Natural killer cell treated with Interleukin-12 subunit alpha and Interleukin-12 subunit beta and Interleukin-15 and Interleukin-18, amount 100 ng/mL, for 72 hours (primary cell): Measurements from ENCODE around the gene ZC3H13. TPM values are rescaled to one million over a fixed set of nuclear protein-coding genes. Genes with fewer than 3 reads are reported as not detected.
"Not testable (repeated sequence)": the region's sequence is repeated elsewhere in the genome, so short reads cannot be mapped to it uniquely, and the experiment has no call there.

ENCODE experiments used
- ATAC-seq, 2 donors: fragments of 150-1000 bp; cut with Tn5 transposase in 1 of 2; sonication (Bioruptor Pico), chemical (Tn5 transposase) in 1 of 2; 2 replicates each; pipeline ENCODE4 v1.10.0; 2021
- DNase-seq: peaks from one replicate; pipeline ENCODE4 v3.0.0; 2022; ENCODE audit warnings: low spot score
- H3K27ac Mint-ChIP-seq, 2 donors: 1 replicate in 1 of 2; 2 replicates in 1 of 2; pipeline ENCODE4 v1.8.0; 2022; ENCODE audit warnings: mixed read lengths in 2 of 2, mild to moderate bottlenecking in 1 of 2, moderate library complexity in 1 of 2
- H3K27me3 Mint-ChIP-seq, 2 donors: 1 replicate in 1 of 2; 2 replicates in 1 of 2; pipeline ENCODE4 v1.8.0; 2022; ENCODE audit warnings: mixed read lengths in 2 of 2
- H3K36me3 Mint-ChIP-seq: one replicate; pipeline ENCODE4 v1.8.0; 2022; ENCODE audit warnings: mixed read lengths
- H3K4me1 Mint-ChIP-seq, 2 donors: 1 replicate in 1 of 2; 2 replicates in 1 of 2; pipeline ENCODE4 v1.8.0; 2022; ENCODE audit warnings: low read depth in 2 of 2, mixed read lengths in 2 of 2, mild to moderate bottlenecking in 1 of 2
- H3K4me3 Mint-ChIP-seq: one replicate; pipeline ENCODE4 v1.8.0; 2022; ENCODE audit warnings: mixed read lengths
- H3K9me3 Mint-ChIP-seq: 2 replicates; pipeline ENCODE4 v1.8.0; 2022; ENCODE audit warnings: mixed read lengths
- total RNA-seq, 2 donors: library from RNA; stranded (reverse); gene quantifications; one replicate each; pipeline ENCODE4 v1.2.3, GENCODE V29; 2022

Gene ZC3H13
- total RNA-seq, 2 donors from 2014 or later = 49.1 to 65.0 TPM

DNA sequence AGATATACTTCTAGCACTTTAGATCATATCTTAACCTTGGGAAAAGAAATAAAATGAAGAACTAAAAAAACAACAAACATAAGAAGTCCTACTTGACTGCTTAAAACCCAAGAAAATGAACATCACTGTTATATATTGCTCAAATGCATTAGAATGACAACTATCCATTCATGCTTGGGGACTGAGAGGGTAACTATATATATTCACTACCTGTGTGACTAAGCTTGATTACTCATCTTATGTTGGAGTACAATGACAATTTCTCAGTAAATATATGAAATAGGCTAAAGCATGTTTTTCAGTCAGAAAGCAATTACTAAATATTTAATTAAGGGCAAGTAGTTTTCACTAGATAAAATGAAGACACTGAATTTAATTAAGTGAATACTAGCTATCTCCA is 40.1 kb downstream of the ZC3H13 start:
- Mint-ChIP-seq H3K27ac (no peak overlapping the region), H3K4me3 (no peak overlapping the region), H3K4me1 (peaks cover 7% of the 10 kb centered on the region in 2 donors), H3K36me3 (peaks cover 19% of the 10 kb centered on the region), H3K9me3 (no peaks in the 10 kb centered on the region), H3K27me3 (no peaks in the 10 kb centered on the region)
- no peak for DNase-seq
- no peak for ATAC-seq

DNA sequence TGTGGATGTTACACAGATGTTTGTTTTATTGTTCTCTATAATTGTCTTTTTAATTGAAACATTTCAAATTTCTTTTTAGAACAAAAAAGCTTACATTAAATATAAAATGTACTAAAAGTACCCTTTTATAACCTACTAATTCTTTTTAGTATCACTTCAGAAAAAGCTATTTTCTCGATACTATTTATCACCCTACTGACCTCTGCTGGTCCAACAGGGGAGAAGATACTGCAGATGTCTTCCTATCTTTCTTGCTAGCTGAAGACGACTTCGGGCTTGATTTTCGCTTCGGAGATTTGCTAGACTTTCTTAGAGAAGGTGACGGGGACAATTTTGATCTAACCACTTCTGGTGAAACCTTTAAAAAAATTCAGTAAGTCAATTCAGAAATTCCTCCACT is 42.4 kb downstream of the ZC3H13 start:
- DNase-seq = no peak
- Mint-ChIP-seq H3K9me3 (no peaks in the 10 kb centered on the region), H3K4me1 (peaks cover 0 to under 1% of the 10 kb centered on the region in 2 donors), H3K36me3 (peaks cover 12% of the 10 kb centered on the region), H3K27me3 (no peaks in the 10 kb centered on the region), H3K27ac (no peak overlapping the region), H3K4me3 (no peak overlapping the region)
- ATAC-seq = no peak

DNA sequence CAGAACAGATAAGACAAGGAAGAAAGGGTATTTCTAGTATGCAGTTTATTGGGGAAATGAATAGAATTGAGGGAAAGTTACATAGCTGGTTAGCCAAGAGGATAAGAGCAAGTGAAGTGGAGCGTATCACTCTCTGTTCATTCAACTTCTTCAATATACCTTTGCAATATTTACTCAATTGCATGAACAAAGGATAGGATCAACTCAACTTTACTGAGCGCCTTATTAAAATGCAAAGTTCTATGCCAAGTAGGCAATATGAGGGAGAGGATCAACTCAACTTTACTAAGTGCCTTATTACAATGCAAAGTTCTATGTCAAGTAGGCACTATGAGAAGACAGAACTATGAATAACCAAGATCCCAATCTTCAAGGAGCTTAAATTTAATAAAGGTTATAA is 43.9 kb downstream of the ZC3H13 start:
- Mint-ChIP-seq H3K4me3 (no peak overlapping the region), H3K27me3 (no peaks in the 10 kb centered on the region), H3K27ac (no peak overlapping the region), H3K9me3 (no peaks in the 10 kb centered on the region), H3K36me3 (peaks cover 15% of the 10 kb centered on the region), H3K4me1 (no peaks in the 10 kb centered on the region)
- no peak for DNase-seq
- ATAC-seq = no peak

DNA sequence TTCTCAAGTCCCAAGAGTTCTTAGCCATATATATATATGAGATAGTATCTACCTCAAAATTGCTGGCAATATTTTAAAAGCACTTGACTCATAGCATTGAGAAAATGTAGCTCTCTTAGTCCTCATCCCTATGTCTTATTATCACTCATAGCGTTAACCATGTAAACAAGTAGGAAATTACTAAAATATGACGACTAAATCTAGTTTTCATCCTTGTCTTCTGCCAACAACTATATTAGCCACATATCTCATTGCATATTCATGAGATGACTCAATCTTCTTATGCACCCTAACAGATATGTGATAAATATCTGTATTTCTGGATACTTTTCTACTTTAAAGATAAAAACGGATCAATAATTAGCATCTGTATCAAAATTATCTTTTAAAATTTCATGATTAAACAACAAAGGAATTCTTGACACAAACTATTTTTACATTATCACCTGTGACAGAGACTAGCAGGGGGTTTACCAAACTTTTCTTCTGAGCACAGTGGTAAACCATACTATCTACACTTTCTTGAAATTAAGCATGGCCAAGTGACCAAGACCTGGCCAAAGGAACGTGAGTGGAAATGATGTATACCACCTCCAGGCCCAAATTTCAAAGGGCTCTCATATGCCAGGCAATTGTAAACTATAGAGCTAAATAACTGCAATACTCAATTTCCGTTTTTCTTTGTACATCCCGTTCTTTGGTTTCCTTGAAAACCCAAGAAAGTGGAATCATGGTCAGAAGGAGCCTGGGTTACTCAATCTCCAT is 45.7 kb downstream of the ZC3H13 start:
- H3K9me3 Mint-ChIP-seq = no peaks in the 10 kb centered on the region
- peak overlapping the region; percentile 8 for H3K4me3 Mint-ChIP-seq
- peaks cover 15% of the 10 kb centered on the region for H3K36me3 Mint-ChIP-seq
- no peaks in the 10 kb centered on the region for H3K27me3 Mint-ChIP-seq
- DNase-seq = no peak
- ATAC-seq = peak in 1 of 2 donors; percentile 68
- no peaks in the 10 kb centered on the region for H3K4me1 Mint-ChIP-seq
- H3K27ac Mint-ChIP-seq = peak overlapping the region in 1 of 2 donors; percentile 33

DNA sequence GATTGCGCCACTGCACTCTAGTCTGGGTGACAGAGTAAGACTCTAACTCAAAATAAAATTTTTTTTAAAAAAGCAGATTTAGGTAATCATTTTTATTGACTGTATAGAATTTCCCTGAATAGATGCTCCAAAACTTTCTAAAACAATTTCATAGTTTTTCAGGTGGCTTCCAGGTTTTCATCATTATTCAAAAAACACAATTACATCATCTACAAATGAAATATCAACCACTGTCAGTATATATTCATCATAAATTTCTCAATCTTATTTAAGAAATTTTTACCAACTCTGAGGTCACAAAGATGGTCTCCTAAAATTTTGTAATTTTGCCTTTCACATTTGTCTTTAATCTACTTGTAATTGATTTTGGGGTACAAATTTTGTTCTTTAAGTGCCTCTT is 48.1 kb downstream of the ZC3H13 start:
- peaks cover 30% of the 10 kb centered on the region for H3K36me3 Mint-ChIP-seq
- H3K4me1 Mint-ChIP-seq = peaks cover 0 to 3% of the 10 kb centered on the region in 2 donors
- ATAC-seq (no peak), DNase-seq (no peak)
- no peak overlapping the region for H3K27ac Mint-ChIP-seq
- H3K27me3 Mint-ChIP-seq = no peaks in the 10 kb centered on the region
- H3K9me3 Mint-ChIP-seq = no peaks in the 10 kb centered on the region
- no peak overlapping the region for H3K4me3 Mint-ChIP-seq

DNA sequence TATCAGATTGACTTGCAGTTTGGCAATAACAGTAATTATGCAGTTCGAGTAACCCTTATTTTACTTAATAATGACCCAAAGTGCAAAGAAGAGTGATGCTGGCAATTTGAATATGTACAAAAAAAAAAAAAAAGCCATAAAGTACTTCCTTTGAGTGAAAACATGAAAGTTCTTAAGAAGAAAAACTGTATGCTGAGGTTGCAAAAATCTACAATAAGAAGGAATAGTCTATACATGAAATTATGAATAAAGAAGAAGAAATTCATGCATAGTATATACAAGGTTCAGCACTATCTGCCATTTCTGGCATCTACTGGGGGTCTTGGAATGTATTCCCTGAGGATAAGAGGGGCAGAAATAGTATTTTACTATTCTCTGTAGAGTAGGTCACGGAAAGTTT is 55.9 kb downstream of the ZC3H13 start:
- Mint-ChIP-seq H3K4me3 (no peak overlapping the region), H3K4me1 (peaks cover 9 to 10% of the 10 kb centered on the region in 2 donors), H3K27ac (no peak overlapping the region), H3K9me3 (no peaks in the 10 kb centered on the region), H3K36me3 (peaks cover 20% of the 10 kb centered on the region), H3K27me3 (no peaks in the 10 kb centered on the region)
- ATAC-seq (no peak), DNase-seq (no peak)

DNA sequence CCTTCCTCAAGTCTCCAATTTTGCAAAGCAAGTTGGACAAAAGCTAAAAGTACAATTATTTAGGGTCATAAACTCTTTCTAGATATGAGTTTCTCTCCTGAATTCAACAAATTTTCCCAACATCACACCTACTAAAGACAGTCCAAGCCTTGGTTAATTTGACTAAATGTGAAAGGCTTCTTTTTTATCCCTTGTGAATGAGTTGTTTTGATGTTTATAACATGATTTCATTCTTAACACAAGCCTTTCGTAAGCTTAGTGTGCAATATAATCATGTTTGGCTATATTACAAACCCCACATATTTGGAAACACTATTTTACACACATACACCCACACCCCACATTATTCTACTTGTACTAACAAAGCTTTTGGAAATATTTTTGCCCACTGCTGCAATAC is 57.3 kb downstream of the ZC3H13 start:
- no peaks in the 10 kb centered on the region for H3K27me3 Mint-ChIP-seq
- H3K27ac Mint-ChIP-seq = peak overlapping the region; percentile 9 to 47
- H3K9me3 Mint-ChIP-seq = no peaks in the 10 kb centered on the region
- peaks cover 10% of the 10 kb centered on the region for H3K36me3 Mint-ChIP-seq
- peak in 1 of 2 donors; percentile 61 for ATAC-seq
- DNase-seq = no peak
- H3K4me3 Mint-ChIP-seq = no peak overlapping the region
- peaks cover 7 to 9% of the 10 kb centered on the region in 2 donors for H3K4me1 Mint-ChIP-seq

DNA sequence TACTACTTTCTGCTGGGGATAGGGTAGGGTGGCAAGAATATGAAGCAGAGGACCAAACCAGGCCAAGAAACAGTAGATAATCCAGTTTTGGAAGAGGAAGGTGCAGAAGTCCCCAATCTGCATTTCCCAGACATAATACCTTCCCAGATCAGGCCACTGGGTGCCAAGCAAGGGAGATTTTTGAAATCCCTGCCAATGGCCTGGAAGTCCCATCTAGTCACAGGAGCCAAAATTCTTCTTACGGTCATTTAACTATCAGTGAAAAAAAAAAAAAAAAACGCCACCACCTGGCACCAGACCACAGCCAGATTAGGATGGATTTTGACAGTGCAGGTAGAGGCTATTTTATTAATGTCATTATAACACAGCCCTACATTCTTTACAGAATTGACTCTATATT is 57.8 kb downstream of the ZC3H13 start:
- no peaks in the 10 kb centered on the region for H3K9me3 Mint-ChIP-seq
- H3K4me1 Mint-ChIP-seq = peaks cover 7 to 9% of the 10 kb centered on the region in 2 donors
- H3K4me3 Mint-ChIP-seq = no peak overlapping the region
- no peaks in the 10 kb centered on the region for H3K27me3 Mint-ChIP-seq
- DNase-seq (no peak), ATAC-seq (no peak)
- peaks cover 7% of the 10 kb centered on the region for H3K36me3 Mint-ChIP-seq
- peak overlapping the region in 1 of 2 donors; percentile 47 for H3K27ac Mint-ChIP-seq

DNA sequence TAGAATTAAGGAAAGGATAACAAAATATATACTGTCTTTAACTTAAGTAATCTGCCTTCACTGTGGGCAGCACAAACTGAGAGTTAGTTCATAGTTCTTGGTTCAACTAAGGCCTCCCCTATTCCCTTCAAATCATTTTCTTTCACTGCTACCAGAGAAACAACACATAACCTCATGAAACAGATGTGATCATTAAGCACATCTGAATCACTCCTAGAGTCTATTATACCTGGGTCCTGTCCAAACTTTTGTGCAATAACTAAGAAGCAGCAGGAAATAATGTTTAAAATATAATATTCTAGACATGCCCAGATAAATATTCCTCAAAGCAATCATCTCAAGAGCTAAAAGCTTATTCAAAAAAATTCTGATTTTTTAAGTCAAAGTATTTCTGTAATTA is 62.9 kb downstream of the ZC3H13 start:
- no peak overlapping the region for H3K27ac Mint-ChIP-seq
- no peak for ATAC-seq
- H3K4me1 Mint-ChIP-seq = peaks cover 0 to 3% of the 10 kb centered on the region in 2 donors
- no peaks in the 10 kb centered on the region for H3K9me3 Mint-ChIP-seq
- no peaks in the 10 kb centered on the region for H3K27me3 Mint-ChIP-seq
- H3K36me3 Mint-ChIP-seq = peaks cover 28% of the 10 kb centered on the region
- DNase-seq = no peak
- H3K4me3 Mint-ChIP-seq = no peak overlapping the region

DNA sequence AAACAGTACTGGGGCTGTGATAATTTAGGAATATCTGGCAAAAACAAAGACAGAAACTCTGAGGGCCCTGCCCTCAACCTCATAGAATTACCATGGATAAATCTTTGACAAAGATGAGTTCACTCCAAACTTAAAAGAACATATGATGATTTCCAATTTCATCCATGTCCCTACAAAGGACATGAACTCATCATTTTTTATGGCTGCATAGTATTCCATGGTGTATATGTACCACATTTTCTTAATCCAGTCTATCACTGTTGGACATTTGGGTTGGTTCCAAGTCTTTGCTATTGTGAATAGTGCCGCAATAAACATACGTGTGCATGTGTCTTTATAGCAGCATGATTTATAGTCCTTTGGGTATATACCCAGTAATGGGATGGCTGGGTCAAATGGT is 71.4 kb downstream of the ZC3H13 start:
- not testable (repeated sequence) for H3K27ac Mint-ChIP-seq

DNA sequence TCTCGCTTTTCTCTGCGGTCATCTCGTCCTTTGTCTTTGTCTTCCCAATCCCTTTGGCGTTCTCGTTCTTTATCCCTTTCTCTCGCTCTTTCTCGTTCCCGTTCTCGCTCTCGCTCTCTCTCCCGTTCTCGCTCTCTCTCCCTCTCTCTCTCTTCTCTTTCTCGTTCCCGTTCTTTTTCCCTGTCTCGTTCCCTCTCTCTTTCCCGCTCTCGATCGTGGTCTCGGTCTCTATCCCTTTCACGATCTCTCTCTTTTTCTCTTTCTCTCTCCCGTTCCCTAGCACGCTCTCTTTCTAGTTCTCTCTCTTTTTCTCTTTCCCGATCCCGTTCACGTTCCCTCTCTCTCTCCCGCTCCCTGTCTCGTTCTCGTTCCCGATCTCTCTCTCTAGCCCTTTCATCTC is 77.2 kb downstream of the ZC3H13 start:
- DNase-seq (no peak), ATAC-seq (no peak)
- H3K36me3 Mint-ChIP-seq = peaks cover 20% of the 10 kb centered on the region
- H3K27ac Mint-ChIP-seq = no peak overlapping the region
- no peaks in the 10 kb centered on the region for H3K9me3 Mint-ChIP-seq
- H3K4me3 Mint-ChIP-seq = no peak overlapping the region
- peaks cover 0 to 3% of the 10 kb centered on the region in 2 donors for H3K4me1 Mint-ChIP-seq
- no peaks in the 10 kb centered on the region for H3K27me3 Mint-ChIP-seq

More for the DNA sequence above, 71.4 kb downstream of the ZC3H13 start:
- ATAC-seq, H3K9me3 Mint-ChIP-seq, H3K4me3 Mint-ChIP-seq, H3K27me3 Mint-ChIP-seq, H3K4me1 Mint-ChIP-seq, DNase-seq: not testable (repeated sequence)
- H3K36me3 Mint-ChIP-seq = peaks cover 24% of the 10 kb centered on the region

DNA sequence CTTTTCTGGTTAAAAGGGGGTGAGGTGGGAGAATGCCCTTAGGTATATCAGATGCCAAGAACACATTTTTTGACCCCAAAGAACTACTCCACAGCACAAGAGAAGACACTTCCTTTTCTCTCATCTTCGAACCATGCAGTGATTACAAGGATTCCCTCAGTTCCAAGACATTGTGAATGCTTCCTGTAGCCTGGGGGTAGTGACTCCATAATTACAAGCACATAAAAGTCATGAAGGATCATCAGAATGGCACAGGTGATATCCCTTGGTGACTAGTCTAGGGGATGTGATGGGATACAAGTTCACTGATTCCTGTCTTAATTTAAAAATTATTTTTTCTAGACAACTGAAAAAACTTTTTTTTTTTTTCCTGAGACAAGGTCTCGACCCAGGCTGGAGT is 78.0 kb downstream of the ZC3H13 start:
- H3K4me1 Mint-ChIP-seq = peaks cover 0 to 3% of the 10 kb centered on the region in 2 donors
- DNase-seq (no peak), ATAC-seq (no peak)
- no peak overlapping the region for H3K27ac Mint-ChIP-seq
- H3K36me3 Mint-ChIP-seq = peaks cover 19% of the 10 kb centered on the region
- no peak overlapping the region for H3K4me3 Mint-ChIP-seq
- H3K9me3 Mint-ChIP-seq = no peaks in the 10 kb centered on the region
- no peaks in the 10 kb centered on the region for H3K27me3 Mint-ChIP-seq

DNA sequence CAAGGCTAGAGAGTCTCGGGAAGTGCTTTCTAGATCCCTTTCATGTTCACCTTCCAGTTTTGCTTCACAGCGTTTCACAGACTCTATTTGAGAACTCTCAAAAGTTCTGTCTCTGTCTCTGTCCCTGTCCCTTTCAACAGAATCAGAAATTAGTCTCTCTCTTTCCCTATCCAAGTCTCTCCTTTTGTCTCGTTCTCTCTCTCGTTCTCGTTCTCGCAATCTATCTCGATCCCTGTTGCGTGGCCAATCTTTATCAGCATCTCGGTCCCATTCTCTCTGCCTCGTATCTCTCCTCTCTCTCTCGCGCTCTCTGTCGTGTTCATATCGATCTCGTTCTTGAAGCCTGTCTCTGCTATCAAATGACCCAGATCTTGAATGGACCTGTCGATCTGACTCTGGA is 85.0 kb downstream of the ZC3H13 start:
- DNase-seq (no peak), ATAC-seq (no peak)
- no peaks in the 10 kb centered on the region for H3K9me3 Mint-ChIP-seq
- peaks cover 50% of the 10 kb centered on the region for H3K36me3 Mint-ChIP-seq
- peaks cover under 1 to 10% of the 10 kb centered on the region in 2 donors for H3K4me1 Mint-ChIP-seq
- H3K27ac Mint-ChIP-seq = no peak overlapping the region
- H3K4me3 Mint-ChIP-seq = no peak overlapping the region
- no peaks in the 10 kb centered on the region for H3K27me3 Mint-ChIP-seq

DNA sequence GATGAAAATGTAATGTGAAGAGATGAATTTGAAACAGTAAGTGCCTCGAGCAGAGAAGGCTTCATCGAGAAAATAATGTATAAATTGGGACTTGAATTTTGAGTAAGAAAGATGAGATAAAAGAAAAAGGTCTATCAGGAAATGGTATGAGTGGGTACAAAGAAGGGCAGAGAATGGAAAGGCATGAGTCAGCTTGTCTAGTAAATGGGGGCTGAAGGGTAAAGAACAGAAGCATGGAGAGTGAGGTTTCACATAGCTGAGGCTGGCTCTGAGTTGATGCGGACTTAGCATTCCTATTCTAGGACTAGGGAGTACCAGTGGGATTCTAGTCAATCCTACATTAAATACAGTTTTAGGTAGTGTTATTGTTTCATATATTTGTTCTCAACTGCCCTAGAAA is 85.8 kb downstream of the ZC3H13 start:
- Mint-ChIP-seq H3K4me1 (peaks cover 0 to 10% of the 10 kb centered on the region in 2 donors), H3K4me3 (no peak overlapping the region), H3K36me3 (peaks cover 48% of the 10 kb centered on the region), H3K27me3 (no peaks in the 10 kb centered on the region), H3K9me3 (no peaks in the 10 kb centered on the region), H3K27ac (no peak overlapping the region)
- ATAC-seq = no peak
- DNase-seq = no peak

DNA sequence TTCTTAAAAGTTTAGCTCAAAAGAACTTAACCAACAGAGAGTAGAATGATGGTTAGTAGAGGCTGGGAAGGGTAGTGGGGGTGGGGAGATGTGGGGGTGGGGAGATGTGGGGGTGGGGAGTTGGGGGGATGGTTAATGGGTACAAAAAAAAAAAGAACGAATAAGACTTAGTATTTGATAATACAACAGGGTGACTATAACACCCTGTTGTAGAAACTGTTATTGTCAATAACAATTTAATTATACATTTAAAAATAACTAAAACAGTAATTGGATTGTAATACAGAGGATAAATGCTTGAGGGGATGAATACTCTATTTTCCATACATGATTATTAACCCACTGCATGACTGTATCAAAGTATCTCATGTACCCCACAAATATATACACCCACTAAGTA is 91.1 kb downstream of the ZC3H13 start:
- H3K27me3 Mint-ChIP-seq = no peaks in the 10 kb centered on the region
- peaks cover 30% of the 10 kb centered on the region for H3K36me3 Mint-ChIP-seq
- peaks cover 0 to under 1% of the 10 kb centered on the region in 2 donors for H3K4me1 Mint-ChIP-seq
- H3K4me3 Mint-ChIP-seq = no peak overlapping the region
- no peak for DNase-seq
- no peaks in the 10 kb centered on the region for H3K9me3 Mint-ChIP-seq
- ATAC-seq = no peak
- no peak overlapping the region for H3K27ac Mint-ChIP-seq
